ENCODE measurements around the gene STAB1. TPM values are rescaled to one million over a fixed set of nuclear protein-coding genes. Genes with fewer than 3 reads are reported as not detected.

Gene STAB1
- total RNA-seq, 1 donor from 2014 or later = 866 TPM

GRCh38 chr3:52555056-52555455, 59.9 kb downstream of the STAB1 start:
- TF ChIP-seq, protein P1, sequence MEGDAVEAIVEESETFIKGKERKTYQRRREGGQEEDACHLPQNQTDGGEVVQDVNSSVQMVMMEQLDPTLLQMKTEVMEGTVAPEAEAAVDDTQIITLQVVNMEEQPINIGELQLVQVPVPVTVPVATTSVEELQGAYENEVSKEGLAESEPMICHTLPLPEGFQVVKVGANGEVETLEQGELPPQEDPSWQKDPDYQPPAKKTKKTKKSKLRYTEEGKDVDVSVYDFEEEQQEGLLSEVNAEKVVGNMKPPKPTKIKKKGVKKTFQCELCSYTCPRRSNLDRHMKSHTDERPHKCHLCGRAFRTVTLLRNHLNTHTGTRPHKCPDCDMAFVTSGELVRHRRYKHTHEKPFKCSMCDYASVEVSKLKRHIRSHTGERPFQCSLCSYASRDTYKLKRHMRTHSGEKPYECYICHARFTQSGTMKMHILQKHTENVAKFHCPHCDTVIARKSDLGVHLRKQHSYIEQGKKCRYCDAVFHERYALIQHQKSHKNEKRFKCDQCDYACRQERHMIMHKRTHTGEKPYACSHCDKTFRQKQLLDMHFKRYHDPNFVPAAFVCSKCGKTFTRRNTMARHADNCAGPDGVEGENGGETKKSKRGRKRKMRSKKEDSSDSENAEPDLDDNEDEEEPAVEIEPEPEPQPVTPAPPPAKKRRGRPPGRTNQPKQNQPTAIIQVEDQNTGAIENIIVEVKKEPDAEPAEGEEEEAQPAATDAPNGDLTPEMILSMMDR (IDR thresholded peaks at IDR 0.05; ENCODE audit: unreplicated experiment) = no peak
- Mint-ChIP-seq H3K27ac (ENCODE audit: unreplicated experiment) (no peak overlapping the region), H3K4me1 (ENCODE audit: unreplicated experiment) (no peaks in the 10 kb centered on the region), H3K9me3 (ENCODE audit: unreplicated experiment) (no peaks in the 10 kb centered on the region), H3K4me3 (ENCODE audit: unreplicated experiment) (no peak overlapping the region), H3K27me3 (ENCODE audit: unreplicated experiment) (no peaks in the 10 kb centered on the region), H3K36me3 (ENCODE audit: low read depth, unreplicated experiment) (peaks cover 23% of the 10 kb centered on the region)
- no peak for DNase-seq (ENCODE audit: low spot score)

DNA sequence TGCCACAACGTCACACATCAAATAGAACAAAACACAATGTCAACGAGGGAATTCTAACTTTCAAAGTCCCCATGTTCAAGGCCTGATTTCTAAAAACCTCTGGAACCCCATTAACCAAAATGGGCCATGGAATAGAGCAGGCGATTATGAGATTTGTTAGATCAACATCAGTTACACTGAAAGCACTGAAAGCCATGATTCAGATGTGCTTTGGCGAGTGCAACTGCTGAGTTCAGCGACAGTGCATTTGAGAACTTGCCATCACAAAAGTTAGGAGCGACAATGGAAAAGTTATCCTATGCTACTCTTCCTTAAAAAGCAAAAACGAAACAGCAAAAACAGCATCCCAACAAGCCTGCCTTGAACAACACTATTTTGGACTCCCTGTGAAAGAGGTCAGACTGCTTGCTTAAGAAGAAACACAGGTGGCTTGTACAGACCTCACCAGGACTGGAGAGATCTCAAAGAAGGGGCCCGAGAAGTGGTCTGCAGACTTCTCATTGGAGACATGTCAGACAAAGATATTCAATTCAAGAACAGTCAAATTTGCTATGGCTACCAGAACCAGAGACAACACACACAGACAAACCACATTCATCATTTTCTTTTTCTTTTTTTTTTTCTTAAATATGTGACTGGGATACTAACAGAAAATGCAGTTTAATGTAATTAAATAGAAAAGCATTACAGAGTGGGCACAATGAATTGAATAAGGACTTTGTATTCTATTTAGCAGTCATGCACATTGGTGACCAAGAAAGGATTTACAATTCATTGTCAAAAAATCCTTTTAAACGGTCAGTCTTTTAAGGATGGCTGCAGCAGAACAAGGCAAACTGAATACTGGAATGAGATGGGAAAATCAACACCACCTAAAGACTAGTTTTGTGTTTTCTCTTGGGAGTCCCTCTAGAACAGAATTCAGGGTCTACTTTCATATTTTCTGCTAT, 62.1 kb downstream of the STAB1 start:
- Mint-ChIP-seq H3K27ac (ENCODE audit: unreplicated experiment) (no peak overlapping the region), H3K27me3 (ENCODE audit: unreplicated experiment) (no peaks in the 10 kb centered on the region), H3K4me3 (ENCODE audit: unreplicated experiment) (no peak overlapping the region), H3K36me3 (ENCODE audit: low read depth, unreplicated experiment) (peaks cover 26% of the 10 kb centered on the region), H3K4me1 (ENCODE audit: unreplicated experiment) (no peaks in the 10 kb centered on the region), H3K9me3 (ENCODE audit: unreplicated experiment) (no peaks in the 10 kb centered on the region)
- no peak for DNase-seq (ENCODE audit: low spot score)
- TF ChIP-seq, protein P1 (IDR thresholded peaks at IDR 0.05; ENCODE audit: unreplicated experiment) = no peak

DNA sequence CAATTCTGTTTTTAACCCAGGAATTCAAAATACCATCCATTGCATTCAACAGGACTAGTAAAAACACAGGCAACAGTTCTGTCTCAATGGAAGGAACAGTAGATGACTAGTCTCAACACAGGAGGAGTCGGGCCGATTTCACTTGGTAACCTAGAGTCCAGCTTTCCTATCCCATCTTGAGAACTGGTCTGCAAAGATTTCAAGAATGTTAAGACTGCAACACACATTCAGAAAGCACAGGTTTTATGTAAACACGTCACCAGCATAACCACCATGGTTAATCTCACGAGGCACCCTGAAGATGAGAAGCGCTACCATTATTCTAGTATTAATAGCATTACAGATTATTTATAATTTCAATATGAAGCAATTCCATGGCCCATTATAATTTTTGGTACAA, 63.3 kb downstream of the STAB1 start:
- Mint-ChIP-seq H3K4me3 (ENCODE audit: unreplicated experiment) (no peak overlapping the region), H3K27me3 (ENCODE audit: unreplicated experiment) (no peaks in the 10 kb centered on the region), H3K27ac (ENCODE audit: unreplicated experiment) (no peak overlapping the region), H3K4me1 (ENCODE audit: unreplicated experiment) (no peaks in the 10 kb centered on the region), H3K9me3 (ENCODE audit: unreplicated experiment) (no peaks in the 10 kb centered on the region), H3K36me3 (ENCODE audit: low read depth, unreplicated experiment) (peaks cover 34% of the 10 kb centered on the region)
- TF ChIP-seq, protein P1 (IDR thresholded peaks at IDR 0.05; ENCODE audit: unreplicated experiment) = no peak
- no peak for DNase-seq (ENCODE audit: low spot score)

DNA sequence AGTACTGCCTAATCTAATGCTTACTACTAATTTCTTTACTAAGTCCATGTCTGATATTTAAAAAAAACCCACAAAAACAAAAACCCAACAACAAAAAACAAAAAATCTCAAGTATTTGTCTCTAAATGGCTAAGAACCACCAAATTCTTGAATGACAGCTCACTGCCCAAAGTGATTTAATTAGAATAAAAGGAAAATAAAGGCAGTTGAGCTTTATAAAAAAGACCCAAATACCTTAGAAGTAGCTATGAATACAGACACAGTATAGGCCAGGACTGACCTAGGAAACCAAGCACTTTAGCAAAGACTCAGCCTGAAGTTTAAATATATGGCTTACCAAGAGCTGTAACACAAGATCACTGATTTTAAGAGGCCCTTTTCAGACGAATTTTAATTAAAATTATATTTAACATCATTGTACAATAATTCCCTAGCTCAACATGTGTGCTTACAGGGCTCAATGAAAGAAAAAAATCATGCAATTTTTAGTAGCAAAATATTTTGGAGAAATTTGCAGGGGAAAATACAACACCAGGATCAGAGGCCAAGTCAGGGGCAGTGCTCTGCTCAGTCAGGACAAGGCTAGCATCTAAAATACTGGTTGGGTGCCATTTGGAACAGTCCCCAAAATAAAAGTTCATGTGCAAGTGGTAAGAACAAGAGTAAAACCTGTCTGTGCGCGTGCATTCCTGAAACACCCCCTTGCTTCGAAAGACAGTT, 66.0 kb downstream of the STAB1 start:
- peaks cover 28% of the 10 kb centered on the region for H3K36me3 Mint-ChIP-seq (ENCODE audit: low read depth, unreplicated experiment)
- H3K4me3 Mint-ChIP-seq (ENCODE audit: unreplicated experiment) = no peak overlapping the region
- TF ChIP-seq, protein P1 (IDR thresholded peaks at IDR 0.05; ENCODE audit: unreplicated experiment) = no peak
- no peaks in the 10 kb centered on the region for H3K9me3 Mint-ChIP-seq (ENCODE audit: unreplicated experiment)
- no peak overlapping the region for H3K27ac Mint-ChIP-seq (ENCODE audit: unreplicated experiment)
- no peak for DNase-seq (ENCODE audit: low spot score)
- H3K4me1 Mint-ChIP-seq (ENCODE audit: unreplicated experiment) = no peaks in the 10 kb centered on the region
- no peaks in the 10 kb centered on the region for H3K27me3 Mint-ChIP-seq (ENCODE audit: unreplicated experiment)
